HEK293 (cell line): ENCODE data around the gene UBXN10.

Experiments
- CTCF ChIA-PET: fragments of 350-600 bp; formaldehyde crosslinking; extraction: SDS; loops from one replicate; lab custom pipeline; 2021; ENCODE audit warnings: antibody characterized with exemption; lab: Yijun Ruan, JAX
- POLR2A ChIA-PET: fragments of 300-600 bp; formaldehyde crosslinking; extraction: SDS; loops from one replicate; lab custom pipeline; 2020; ENCODE audit warnings: antibody characterized with exemption, inconsistent platforms; lab: Yijun Ruan, JAX
- H3K27ac ChIP-seq: fragments of 200-500 bp; sonication (Bioruptor generic); 2 replicates; pipeline ENCODE4 v1.5.1; 2014; ENCODE audit warnings: low read depth, low read length, control low read depth, inconsistent platforms; ENCODE audit errors: extremely low read depth
- H3K36me3 ChIP-seq, 2 experiments: fragments of 200-500 bp in 1 of 2; sonication (Bioruptor generic) in 1 of 2; 1 replicate in 1 of 2; 2 replicates in 1 of 2; pipeline ENCODE4 v1.5.1; 2014 to 2017; ENCODE audit warnings: inconsistent platforms in 2 of 2, low read length in 2 of 2; ENCODE audit not compliant: control insufficient read depth in 2 of 2, insufficient read depth in 1 of 2
- H3K4me1 ChIP-seq: fragments of 200-500 bp; sonication (Bioruptor generic); 2 replicates; pipeline ENCODE4 v1.5.1; 2014; ENCODE audit warnings: mild to moderate bottlenecking, low read length, inconsistent platforms; ENCODE audit not compliant: control insufficient read depth, insufficient read depth
- H3K4me3 ChIP-seq: 2 replicates; pipeline ENCODE4 v1.5.1; 2011; ENCODE audit warnings: low read depth, mild to moderate bottlenecking, control low read depth, low read length, moderate library complexity
- H3K9me3 ChIP-seq: fragments of 200-500 bp; sonication (Bioruptor generic); 2 replicates; pipeline ENCODE4 v1.5.1; 2014; ENCODE audit warnings: low read depth, low read length, inconsistent platforms; ENCODE audit not compliant: control insufficient read depth, insufficient read depth
- EGR2 ChIP-seq: fragments of 450-650 bp; formaldehyde crosslinking; IDR thresholded peaks from 2 replicates; pipeline ENCODE4 v1.5.1; 2016; ENCODE audit warnings: low read depth, missing biosample characterization, missing genetic modification characterization
- FEZF1 ChIP-seq: fragments of 450-650 bp; formaldehyde crosslinking; IDR thresholded peaks from 2 replicates; pipeline ENCODE4 v1.5.1; 2016; ENCODE audit warnings: missing biosample characterization, missing genetic modification characterization
- GLIS1 ChIP-seq: fragments of 450-650 bp; formaldehyde crosslinking; IDR thresholded peaks from 2 replicates; pipeline ENCODE4 v1.5.1; 2016; ENCODE audit warnings: missing biosample characterization, missing genetic modification characterization
- HOXA7 ChIP-seq: sonication (generic); formaldehyde crosslinking; IDR thresholded peaks from 2 replicates; pipeline ENCODE4 v1.8.1; 2022; ENCODE audit warnings: missing genetic modification reagents, borderline replicate concordance
- KLF1 ChIP-seq: fragments of 450-650 bp; formaldehyde crosslinking; IDR thresholded peaks from 2 replicates; pipeline ENCODE4 v1.5.1; 2016; ENCODE audit warnings: missing biosample characterization, missing genetic modification characterization
- KLF10 ChIP-seq: fragments of 450-650 bp; IDR thresholded peaks from 2 replicates; pipeline ENCODE4 v1.5.1; 2018; ENCODE audit warnings: missing biosample characterization, mild to moderate bottlenecking, missing genetic modification characterization
- ZFP41 ChIP-seq: fragments of 450-650 bp; formaldehyde crosslinking; IDR thresholded peaks from 2 replicates; pipeline ENCODE4 v1.5.1; 2016; ENCODE audit warnings: missing biosample characterization, missing genetic modification characterization, borderline replicate concordance
- ZFP69B ChIP-seq: fragments of 450-650 bp; formaldehyde crosslinking; IDR thresholded peaks from 2 replicates; pipeline ENCODE4 v1.5.1; 2016; ENCODE audit warnings: missing biosample characterization, missing genetic modification characterization
- ZIC2 ChIP-seq: fragments of 450-650 bp; formaldehyde crosslinking; IDR thresholded peaks from 2 replicates; pipeline ENCODE4 v1.5.1; 2016; ENCODE audit warnings: missing biosample characterization, missing genetic modification characterization
- ZNF114 ChIP-seq: fragments of 450-650 bp; formaldehyde crosslinking; IDR thresholded peaks from 2 replicates; pipeline ENCODE4 v1.5.0; 2017; ENCODE audit warnings: missing biosample characterization, missing genetic modification characterization
- ZNF132 ChIP-seq: fragments of 450-650 bp; formaldehyde crosslinking; IDR thresholded peaks from 2 replicates; pipeline ENCODE4 v1.5.1; 2017; ENCODE audit warnings: missing biosample characterization, missing genetic modification characterization, borderline replicate concordance
- ZNF133 ChIP-seq: fragments of 450-650 bp; formaldehyde crosslinking; IDR thresholded peaks from 2 replicates; pipeline ENCODE4 v1.5.1; 2016; ENCODE audit warnings: missing biosample characterization, missing genetic modification characterization
- ZNF184 ChIP-seq: fragments of 450-650 bp; IDR thresholded peaks from 2 replicates; pipeline ENCODE4 v1.5.1; 2018; ENCODE audit warnings: missing biosample characterization, mild to moderate bottlenecking, missing genetic modification characterization
- ZNF202 ChIP-seq: fragments of 450-650 bp; formaldehyde crosslinking; IDR thresholded peaks from 2 replicates; pipeline ENCODE4 v1.5.1; 2016; ENCODE audit warnings: missing biosample characterization, missing genetic modification characterization, borderline replicate concordance
- ZNF221 ChIP-seq: fragments of 450-650 bp; formaldehyde crosslinking; IDR thresholded peaks from 2 replicates; pipeline ENCODE4 v1.5.1; 2017; ENCODE audit warnings: missing biosample characterization, missing genetic modification characterization, borderline replicate concordance
- ZNF24 ChIP-seq: fragments of 450-650 bp; formaldehyde crosslinking; IDR thresholded peaks from 2 replicates; pipeline ENCODE4 v1.5.1; 2016; ENCODE audit warnings: missing biosample characterization, missing genetic modification characterization
- ZNF266 ChIP-seq: fragments of 450-650 bp; formaldehyde crosslinking; IDR thresholded peaks from 2 replicates; pipeline ENCODE4 v1.5.1; 2016; ENCODE audit warnings: missing biosample characterization, missing genetic modification characterization, low read depth
- ZNF311 ChIP-seq: fragments of 450-650 bp; formaldehyde crosslinking; IDR thresholded peaks from 2 replicates; pipeline ENCODE4 v1.5.1; 2017; ENCODE audit warnings: missing biosample characterization, missing genetic modification characterization, borderline replicate concordance
- ZNF350 ChIP-seq: fragments of 450-650 bp; formaldehyde crosslinking; IDR thresholded peaks from 2 replicates; pipeline ENCODE4 v1.5.0; 2017; ENCODE audit warnings: missing biosample characterization, mild to moderate bottlenecking, missing genetic modification characterization
- ZNF354C ChIP-seq: fragments of 450-650 bp; formaldehyde crosslinking; IDR thresholded peaks from 2 replicates; pipeline ENCODE4 v1.5.1; 2016; ENCODE audit warnings: missing biosample characterization, missing genetic modification characterization, low read depth, borderline replicate concordance
- ZNF416 ChIP-seq: fragments of 450-650 bp; formaldehyde crosslinking; IDR thresholded peaks from 2 replicates; pipeline ENCODE4 v1.5.1; 2016; ENCODE audit warnings: missing biosample characterization, missing genetic modification characterization
- ZNF433 ChIP-seq: fragments of 450-650 bp; formaldehyde crosslinking; IDR thresholded peaks from 2 replicates; pipeline ENCODE4 v1.5.1; 2016; ENCODE audit warnings: missing biosample characterization, missing genetic modification characterization, low read depth
- ZNF510 ChIP-seq: fragments of 450-650 bp; formaldehyde crosslinking; IDR thresholded peaks from 2 replicates; pipeline ENCODE4 v1.5.1; 2018; ENCODE audit warnings: mild to moderate bottlenecking, missing genetic modification characterization, missing biosample characterization; ENCODE audit not compliant: insufficient replicate concordance
- ZNF529 ChIP-seq: fragments of 450-650 bp; formaldehyde crosslinking; IDR thresholded peaks from 2 replicates; pipeline ENCODE4 v1.5.1; 2017; ENCODE audit warnings: missing genetic modification characterization, missing biosample characterization; ENCODE audit not compliant: insufficient replicate concordance
- ZNF585B ChIP-seq: fragments of 450-650 bp; formaldehyde crosslinking; IDR thresholded peaks from 2 replicates; pipeline ENCODE4 v1.5.1; 2016; ENCODE audit warnings: missing biosample characterization, missing genetic modification characterization
- ZNF707 ChIP-seq: fragments of 450-650 bp; formaldehyde crosslinking; IDR thresholded peaks from 2 replicates; pipeline ENCODE4 v1.5.1; 2016; ENCODE audit warnings: missing biosample characterization, missing genetic modification characterization
- ZNF776 ChIP-seq: fragments of 450-650 bp; formaldehyde crosslinking; IDR thresholded peaks from 2 replicates; pipeline ENCODE4 v1.5.0; 2017; ENCODE audit warnings: missing biosample characterization, missing genetic modification characterization, borderline replicate concordance
- ZNF777 ChIP-seq: fragments of 450-650 bp; formaldehyde crosslinking; IDR thresholded peaks from 2 replicates; pipeline ENCODE4 v1.5.1; 2017; ENCODE audit warnings: missing biosample characterization, missing genetic modification characterization, borderline replicate concordance
- ZNF785 ChIP-seq: fragments of 450-650 bp; formaldehyde crosslinking; IDR thresholded peaks from 2 replicates; pipeline ENCODE4 v1.5.1; 2016; ENCODE audit warnings: missing biosample characterization, missing genetic modification characterization
- TF ChIP-seq, protein P1 (sequence below): fragments of 450-650 bp; formaldehyde crosslinking; IDR thresholded peaks from 2 replicates; pipeline ENCODE4 v1.5.1; 2016; ENCODE audit warnings: missing biosample characterization, missing genetic modification characterization
- TF ChIP-seq, protein P2 (sequence below): fragments of 450-650 bp; formaldehyde crosslinking; IDR thresholded peaks from 2 replicates; pipeline ENCODE4 v1.5.0; 2017; ENCODE audit warnings: missing biosample characterization, missing genetic modification characterization, borderline replicate concordance
- TF ChIP-seq, protein P3 (sequence below): fragments of 450-650 bp; formaldehyde crosslinking; IDR thresholded peaks from 2 replicates; pipeline ENCODE4 v1.5.1; 2016; ENCODE audit warnings: missing biosample characterization, missing genetic modification characterization

UBXN10 gene

DNA sequence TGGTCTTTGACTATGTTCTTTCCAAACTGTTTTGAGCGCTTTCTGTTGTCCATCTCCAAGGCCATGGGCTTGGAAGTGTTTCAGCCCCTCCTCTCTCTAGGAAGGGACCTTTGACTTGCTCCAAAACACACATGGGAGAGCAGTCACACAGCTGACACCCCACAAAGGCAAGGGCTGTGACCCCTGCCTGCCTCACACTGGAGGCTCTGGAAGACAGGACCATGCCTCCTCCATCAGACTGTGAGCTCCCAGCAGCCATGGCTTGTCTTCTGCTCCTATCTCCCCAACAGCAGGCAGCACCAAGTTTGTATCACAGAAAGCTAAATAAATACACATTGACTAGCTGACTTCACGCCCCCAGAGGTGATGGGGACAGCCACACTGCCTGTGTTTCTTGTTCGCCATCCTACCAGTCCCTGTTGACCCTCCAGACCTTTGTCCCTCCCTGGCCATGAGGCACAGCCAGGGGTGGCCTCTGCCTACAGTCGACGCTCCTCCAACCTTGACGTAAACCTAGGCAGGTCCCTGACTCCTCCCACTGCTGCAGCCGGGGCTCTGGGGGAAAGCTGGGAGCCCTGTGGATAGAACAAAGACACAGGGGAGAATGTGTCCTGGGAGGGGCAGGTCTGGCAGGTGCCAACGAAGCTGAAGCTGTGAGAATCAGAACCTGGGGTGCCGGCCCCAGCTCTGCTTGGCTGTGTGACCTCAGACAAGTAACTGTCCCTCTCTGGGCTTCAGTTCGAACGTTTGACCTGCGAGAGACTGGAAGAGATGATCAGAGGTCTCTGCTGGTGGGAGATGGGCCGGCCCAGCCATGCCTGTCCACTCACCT, 41.9 kb upstream of the UBXN10 start:
- no peaks in the 10 kb centered on the region for H3K9me3 ChIP-seq
- ChIA-PET CTCF (interaction anchor here (1.1 to 1.5 kb wide), 2 partner anchors 9 to 42 kb away, joined by 4 to 6 read pairs; no protein-coding TSS in a partner anchor), POLR2A (no interaction called here)
- no peak overlapping the region for H3K27ac ChIP-seq
- TF ChIP-seq, protein P1, sequence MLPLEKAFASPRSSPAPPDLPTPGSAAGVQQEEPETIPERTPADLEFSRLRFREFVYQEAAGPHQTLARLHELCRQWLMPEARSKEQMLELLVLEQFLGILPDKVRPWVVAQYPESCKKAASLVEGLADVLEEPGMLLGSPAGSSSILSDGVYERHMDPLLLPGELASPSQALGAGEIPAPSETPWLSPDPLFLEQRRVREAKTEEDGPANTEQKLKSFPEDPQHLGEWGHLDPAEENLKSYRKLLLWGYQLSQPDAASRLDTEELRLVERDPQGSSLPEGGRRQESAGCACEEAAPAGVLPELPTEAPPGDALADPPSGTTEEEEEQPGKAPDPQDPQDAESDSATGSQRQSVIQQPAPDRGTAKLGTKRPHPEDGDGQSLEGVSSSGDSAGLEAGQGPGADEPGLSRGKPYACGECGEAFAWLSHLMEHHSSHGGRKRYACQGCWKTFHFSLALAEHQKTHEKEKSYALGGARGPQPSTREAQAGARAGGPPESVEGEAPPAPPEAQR (tag by site-specific recombination): no peak
- TF ChIP-seq ZIC2 (tag by site-specific recombination) (no peak), ZNF184 (no peak), HOXA7 (CRISPR knock-in tag) (no peak), ZFP69B (no peak), ZNF416 (no peak), ZNF202 (tag by site-specific recombination) (no peak), ZNF221 (no peak), ZNF132 (tag by site-specific recombination) (no peak), ZNF776 (no peak), KLF10 (tag by site-specific recombination) (no peak), ZNF510 (tag by site-specific recombination) (no peak), FEZF1 (tag by site-specific recombination) (no peak), EGR2 (tag by site-specific recombination) (no peak), ZNF114 (no peak), ZNF585B (tag by site-specific recombination) (no peak), ZNF707 (no peak), ZFP41 (no peak)
- TF ChIP-seq, protein P2, sequence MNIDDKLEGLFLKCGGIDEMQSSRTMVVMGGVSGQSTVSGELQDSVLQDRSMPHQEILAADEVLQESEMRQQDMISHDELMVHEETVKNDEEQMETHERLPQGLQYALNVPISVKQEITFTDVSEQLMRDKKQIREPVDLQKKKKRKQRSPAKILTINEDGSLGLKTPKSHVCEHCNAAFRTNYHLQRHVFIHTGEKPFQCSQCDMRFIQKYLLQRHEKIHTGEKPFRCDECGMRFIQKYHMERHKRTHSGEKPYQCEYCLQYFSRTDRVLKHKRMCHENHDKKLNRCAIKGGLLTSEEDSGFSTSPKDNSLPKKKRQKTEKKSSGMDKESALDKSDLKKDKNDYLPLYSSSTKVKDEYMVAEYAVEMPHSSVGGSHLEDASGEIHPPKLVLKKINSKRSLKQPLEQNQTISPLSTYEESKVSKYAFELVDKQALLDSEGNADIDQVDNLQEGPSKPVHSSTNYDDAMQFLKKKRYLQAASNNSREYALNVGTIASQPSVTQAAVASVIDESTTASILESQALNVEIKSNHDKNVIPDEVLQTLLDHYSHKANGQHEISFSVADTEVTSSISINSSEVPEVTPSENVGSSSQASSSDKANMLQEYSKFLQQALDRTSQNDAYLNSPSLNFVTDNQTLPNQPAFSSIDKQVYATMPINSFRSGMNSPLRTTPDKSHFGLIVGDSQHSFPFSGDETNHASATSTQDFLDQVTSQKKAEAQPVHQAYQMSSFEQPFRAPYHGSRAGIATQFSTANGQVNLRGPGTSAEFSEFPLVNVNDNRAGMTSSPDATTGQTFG: no peak
- TF ChIP-seq, protein P3, sequence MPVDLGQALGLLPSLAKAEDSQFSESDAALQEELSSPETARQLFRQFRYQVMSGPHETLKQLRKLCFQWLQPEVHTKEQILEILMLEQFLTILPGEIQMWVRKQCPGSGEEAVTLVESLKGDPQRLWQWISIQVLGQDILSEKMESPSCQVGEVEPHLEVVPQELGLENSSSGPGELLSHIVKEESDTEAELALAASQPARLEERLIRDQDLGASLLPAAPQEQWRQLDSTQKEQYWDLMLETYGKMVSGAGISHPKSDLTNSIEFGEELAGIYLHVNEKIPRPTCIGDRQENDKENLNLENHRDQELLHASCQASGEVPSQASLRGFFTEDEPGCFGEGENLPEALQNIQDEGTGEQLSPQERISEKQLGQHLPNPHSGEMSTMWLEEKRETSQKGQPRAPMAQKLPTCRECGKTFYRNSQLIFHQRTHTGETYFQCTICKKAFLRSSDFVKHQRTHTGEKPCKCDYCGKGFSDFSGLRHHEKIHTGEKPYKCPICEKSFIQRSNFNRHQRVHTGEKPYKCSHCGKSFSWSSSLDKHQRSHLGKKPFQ: no peak
- H3K36me3 ChIP-seq: no peaks in the 10 kb centered on the region
- H3K4me3 ChIP-seq: no peak overlapping the region
- no peaks in the 10 kb centered on the region for H3K4me1 ChIP-seq

DNA sequence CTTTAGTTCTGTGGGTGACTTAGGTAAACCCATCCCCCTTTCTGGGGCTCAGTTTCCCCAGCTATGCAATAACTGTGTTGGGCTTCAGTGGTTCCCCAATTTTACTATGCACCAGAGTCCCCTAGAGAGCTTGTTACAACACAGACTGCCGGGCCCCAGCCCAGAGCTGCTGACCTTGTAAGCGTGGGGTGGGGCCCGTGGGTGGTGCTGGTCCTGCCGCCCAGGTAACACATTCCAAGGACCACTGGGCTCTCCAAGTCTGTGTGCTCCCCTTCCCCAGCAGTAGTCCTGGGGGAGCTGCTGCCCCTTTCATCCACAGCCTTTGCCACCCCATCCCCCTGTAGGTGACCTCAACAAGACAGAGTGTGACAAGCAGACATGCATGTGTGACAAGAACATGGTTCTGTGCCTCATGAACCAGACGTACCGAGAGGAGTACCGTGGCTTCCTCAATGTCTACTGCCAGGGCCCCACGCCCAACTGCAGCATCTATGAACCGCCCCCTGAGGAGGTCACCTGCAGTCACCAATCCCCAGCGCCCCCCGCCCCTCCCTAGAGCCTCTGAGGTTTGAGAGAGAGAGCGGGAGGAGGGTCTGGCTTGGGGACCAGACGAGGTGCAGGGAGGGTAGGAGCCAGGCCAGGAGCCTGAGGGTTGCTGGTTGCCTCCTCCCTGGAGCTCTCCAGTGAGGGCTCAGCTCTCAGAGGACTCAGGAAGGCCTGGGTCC, 37.9 kb upstream of the UBXN10 start:
- Histone ChIP-seq H3K36me3 (no peaks in the 10 kb centered on the region), H3K27ac (no peak overlapping the region), H3K4me1 (no peaks in the 10 kb centered on the region), H3K4me3 (no peak overlapping the region), H3K9me3 (no peaks in the 10 kb centered on the region)
- ChIA-PET POLR2A (no interaction called here), CTCF (interaction anchor here (0.6 to 1.4 kb wide), 2 partner anchors 15 to 212 kb away, joined by 3 read pairs; no protein-coding TSS in a partner anchor)
- TF ChIP-seq ZNF133 (tag by site-specific recombination) (no peak), KLF1 (tag by site-specific recombination) (no peak), GLIS1 (no peak), ZNF350 (tag by site-specific recombination) (no peak), ZNF777 (tag by site-specific recombination) (no peak), ZNF24 (tag by site-specific recombination) (no peak), ZNF785 (no peak), ZNF311 (tag by site-specific recombination) (no peak), ZNF354C (no peak), ZNF266 (tag by site-specific recombination) (no peak), ZNF433 (tag by site-specific recombination) (no peak), ZNF529 (no peak)
